ELF-1 (cell line): ENCODE data around the gene ERBB2.
A peak's percentile ranks its signal among the peaks of the same experiment; 100 is the strongest.
"Not testable (repeated sequence)": the region's sequence is repeated elsewhere in the genome, so short reads cannot be mapped to it uniquely, and the experiment has no call there.

Source experiments
- DNase-seq: peaks from one replicate; pipeline ENCODE4 v3.0.0-alpha.2; 2016; ENCODE audit warnings: low read depth, low spot score

ERBB2 gene

GRCh38 chr17:39678340-39679116 is 21.3 kb upstream of the ERBB2 start:
- DNase-seq, result no peak

GRCh38 chr17:39679521-39680192 is 20.2 kb upstream of the ERBB2 start:
- no peak for DNase-seq

GRCh38 chr17:39683295-39683939 is 16.4 kb upstream of the ERBB2 start:
- DNase-seq, result no peak

- DNase-seq, result no peak
These were observed 15.3 kb upstream of the ERBB2 start for GRCh38 chr17:39684369-39685192.

GRCh38 chr17:39687101-39687545 is 12.7 kb upstream of the ERBB2 start:
- DNase-seq, result no peak

- DNase-seq, result peak; percentile 95
These were observed 12.1 kb upstream of the ERBB2 start, which contains the start of gene PGAP3 for GRCh38 chr17:39687546-39688474. Gene PGAP3, minus strand, starts transcription at chr17:39688057. Its CDS starts 43 bp downstream, at chr17:39688014.

- no peak for DNase-seq
These were observed 11.4 kb upstream of the ERBB2 start for GRCh38 chr17:39688475-39688835.

GRCh38 chr17:39688945-39689344 is 10.9 kb upstream of the ERBB2 start:
- no peak for DNase-seq

GRCh38 chr17:39694593-39694992 is 5.3 kb upstream of the ERBB2 start:
- no peak for DNase-seq

- peak; percentile 45 for DNase-seq
These were observed 4.8 kb upstream of the ERBB2 start for GRCh38 chr17:39695089-39695474.

GRCh38 chr17:39696731-39697130 is 3.1 kb upstream of the ERBB2 start:
- no peak for DNase-seq

GRCh38 chr17:39697961-39698360 is 1.9 kb upstream of the ERBB2 start:
- no peak for DNase-seq

- DNase-seq, result not testable (repeated sequence)
These were observed 577 bp upstream of the ERBB2 start for GRCh38 chr17:39699157-39699817.

GRCh38 chr17:39700148-39700987 is 504 bp downstream of the ERBB2 start:
- DNase-seq, result peak; percentile 64

- peak; percentile 30 for DNase-seq
These were observed 1.3 kb downstream of the ERBB2 start for GRCh38 chr17:39701012-39701783.

- DNase-seq, result no peak
These were observed 2.0 kb downstream of the ERBB2 start for GRCh38 chr17:39701784-39702422.
